OCI-LY3 (cell line): ENCODE measurements around the gene OR10G7.

Source experiments
- H2AFZ ChIP-seq: fragments of 200-600, 300-600 bp; shearing (Covaris generic); 2 replicates; pipeline ENCODE4 v1.6.0; 2014; ENCODE audit warnings: antibody characterized with exemption, low read depth, low read length
- H3K27ac ChIP-seq: fragments of 200-600, 300-600 bp; sonication (generic); 2 replicates; pipeline ENCODE4 v1.5.1; 2014; ENCODE audit warnings: mild to moderate bottlenecking, low read length, moderate library complexity, mixed read lengths
- H3K27me3 ChIP-seq: fragments of 200-600, 300-600 bp; sonication (generic); 2 replicates; pipeline ENCODE4 v1.6.1; 2014; ENCODE audit warnings: low read depth, low read length, mixed read lengths
- H3K36me3 ChIP-seq: fragments of 200-600, 300-600 bp; sonication (generic); replicated peaks from 2 replicates; pipeline ENCODE3; 2014; ENCODE audit warnings: low read depth, low read length, mixed read lengths
- H3K4me1 ChIP-seq: fragments of 300-600, 200-600 bp; sonication (generic); 2 replicates; pipeline ENCODE4 v1.6.1; 2014; ENCODE audit warnings: low read length, mixed read lengths
- H3K4me2 ChIP-seq: fragments of 200-600, 300-600 bp; sonication (generic); 2 replicates; pipeline ENCODE4 v1.6.1; 2014; ENCODE audit warnings: low read length, mixed read lengths
- H3K4me3 ChIP-seq: fragments of 300-600, 200-600 bp; sonication (generic); 2 replicates; pipeline ENCODE4 v1.5.1; 2014; ENCODE audit warnings: antibody characterized with exemption, mild to moderate bottlenecking, low read length, moderate library complexity
- H3K79me2 ChIP-seq: fragments of 300-600, 200-600 bp; shearing (Covaris generic); 2 replicates; pipeline ENCODE4 v1.6.1; 2014; ENCODE audit warnings: mild to moderate bottlenecking, low read length, mixed read lengths
- H3K9ac ChIP-seq: fragments of 300-600, 200-600 bp; shearing (Covaris generic); 2 replicates; pipeline ENCODE4 v1.6.0; 2014; ENCODE audit warnings: mild to moderate bottlenecking, low read length, moderate library complexity
- H3K9me3 ChIP-seq: fragments of 200-600, 300-600 bp; shearing (Covaris generic); 2 replicates; pipeline ENCODE4 v1.6.1; 2014; ENCODE audit warnings: low read length, mixed read lengths; ENCODE audit not compliant: insufficient read depth
- H4K20me1 ChIP-seq: fragments of 200-600, 300-600 bp; sonication (generic); 2 replicates; pipeline ENCODE4 v1.6.1; 2016; ENCODE audit warnings: low read length, mixed read lengths; ENCODE audit not compliant: insufficient read depth
- CTCF ChIP-seq: fragments of 200-600, 300-600 bp; sonication (generic); IDR thresholded peaks from 2 replicates; pipeline ENCODE4 v1.5.1; 2014; ENCODE audit warnings: antibody characterized with exemption, low read length, low read depth
- EZH2phosphoT487 ChIP-seq: fragments of 200-600 bp; shearing (Covaris generic); IDR thresholded peaks from 2 replicates; pipeline ENCODE4 v1.6.1; 2018; ENCODE audit warnings: antibody characterized with exemption, mixed run types, low read depth

OR10G7 gene

GRCh38 chr11:124077266-124077665, 36.1 kb upstream of the OR10G7 start:
- TF ChIP-seq EZH2phosphoT487 (no peak), CTCF (no peak)
- Histone ChIP-seq H4K20me1 (no peaks in the 10 kb centered on the region), H3K27me3 (peaks cover 4% of the 10 kb centered on the region; the same call in 1 of the 2 replicates), H3K9ac (no peak overlapping the region), H3K36me3 (no peaks in the 10 kb centered on the region), H3K79me2 (no peaks in the 10 kb centered on the region), H3K9me3 (no peaks in the 10 kb centered on the region), H2AFZ (no peak overlapping the region), H3K4me2 (no peak overlapping the region), H3K4me3 (no peak overlapping the region), H3K4me1 (no peaks in the 10 kb centered on the region), H3K27ac (no peak overlapping the region)

- Histone ChIP-seq H3K27ac (no peak overlapping the region), H3K27me3 (no peaks in the 10 kb centered on the region), H3K4me2 (peak overlapping the region; percentile 27), H3K4me3 (peak overlapping the region; percentile 36; the same call in 1 of the 2 replicates), H2AFZ (no peak overlapping the region), H4K20me1 (no peaks in the 10 kb centered on the region), H3K79me2 (no peaks in the 10 kb centered on the region), H3K9me3 (no peaks in the 10 kb centered on the region), H3K36me3 (no peaks in the 10 kb centered on the region), H3K4me1 (peaks cover 9% of the 10 kb centered on the region), H3K9ac (no peak overlapping the region)
- TF ChIP-seq CTCF, result no peak
Observed at GRCh38 chr11:124075841-124076651, 34.9 kb upstream of the OR10G7 start.

- Histone ChIP-seq H2AFZ (no peak overlapping the region), H3K79me2 (no peaks in the 10 kb centered on the region), H3K4me1 (peaks cover 15% of the 10 kb centered on the region), H4K20me1 (no peaks in the 10 kb centered on the region), H3K9ac (no peak overlapping the region), H3K36me3 (no peaks in the 10 kb centered on the region), H3K4me3 (no peak overlapping the region), H3K27me3 (no peaks in the 10 kb centered on the region), H3K27ac (no peak overlapping the region), H3K4me2 (no peak overlapping the region), H3K9me3 (no peaks in the 10 kb centered on the region)
- TF ChIP-seq CTCF, result no peak
- no peak for TF ChIP-seq EZH2phosphoT487
Observed at GRCh38 chr11:124075492-124075840, 34.3 kb upstream of the OR10G7 start.

- no peak overlapping the region for H3K27ac ChIP-seq
- no peaks in the 10 kb centered on the region for H3K27me3 ChIP-seq
- H4K20me1 ChIP-seq, result no peaks in the 10 kb centered on the region
- TF ChIP-seq CTCF (no peak), EZH2phosphoT487 (no peak)
- H2AFZ ChIP-seq, result no peak overlapping the region
- no peaks in the 10 kb centered on the region for H3K36me3 ChIP-seq
- no peaks in the 10 kb centered on the region for H3K79me2 ChIP-seq
- H3K9ac ChIP-seq, result no peak overlapping the region
- H3K4me1 ChIP-seq, result peaks cover 24% of the 10 kb centered on the region
- no peak overlapping the region for H3K4me2 ChIP-seq
- H3K9me3 ChIP-seq, result no peaks in the 10 kb centered on the region
- H3K4me3 ChIP-seq, result no peak overlapping the region
Observed at GRCh38 chr11:124074554-124074953, 33.4 kb upstream of the OR10G7 start.
